Skeletal muscle cell (primary cell): ENCODE measurements around the gene LTBP2.

Experiments used
- DNase-seq: peaks from one replicate; pipeline ENCODE4 v3.0.0-alpha.2; 2010; ENCODE audit warnings: low read depth
- H3K4me3 ChIP-seq: 2 replicates; pipeline ENCODE4 v1.5.1; 2011; ENCODE audit warnings: low read depth, mild to moderate bottlenecking, control low read depth, low read length, moderate library complexity

The LTBP2 gene

DNA sequence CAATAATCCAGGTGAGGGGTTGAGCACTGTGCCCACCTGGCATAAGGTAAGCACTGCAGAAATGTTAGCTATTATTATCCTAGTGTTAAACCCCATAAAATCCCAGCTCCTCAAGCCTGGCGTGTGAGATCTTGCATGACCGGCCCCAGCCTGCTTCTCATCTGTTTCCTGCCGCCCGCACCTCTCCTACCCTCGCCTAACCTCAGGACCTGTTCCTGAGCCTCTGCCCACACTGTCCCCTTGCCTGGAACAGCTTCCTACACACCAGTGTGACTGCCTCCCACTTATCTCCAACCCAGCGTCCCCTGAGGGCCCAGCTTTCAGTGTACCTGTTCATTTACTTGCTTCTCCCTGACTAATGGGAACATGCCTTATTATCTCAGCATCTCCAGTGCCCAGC is 93.8 kb downstream of the LTBP2 start:
- no peak overlapping the region for H3K4me3 ChIP-seq
- DNase-seq, result no peak

DNA sequence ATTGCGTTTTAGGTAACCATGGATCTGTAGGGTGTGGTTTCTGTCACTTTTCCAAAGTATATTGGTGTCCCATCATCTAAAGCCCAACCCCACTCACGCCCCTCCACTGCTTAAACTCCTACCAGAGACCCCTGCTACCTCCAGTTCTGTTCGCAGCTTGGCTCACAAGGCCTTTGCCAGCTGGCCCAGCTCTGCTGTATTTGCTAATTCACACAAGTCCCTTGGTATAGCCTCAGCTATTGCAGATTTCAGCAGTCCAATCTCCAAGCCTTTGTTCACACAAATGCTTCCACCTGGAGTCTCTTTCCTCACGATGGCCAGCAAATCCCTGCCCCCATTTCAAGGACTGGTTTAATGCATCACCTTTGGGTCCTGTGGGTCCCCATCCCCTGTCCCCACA is 94.3 kb downstream of the LTBP2 start:
- DNase-seq, result no peak

DNA sequence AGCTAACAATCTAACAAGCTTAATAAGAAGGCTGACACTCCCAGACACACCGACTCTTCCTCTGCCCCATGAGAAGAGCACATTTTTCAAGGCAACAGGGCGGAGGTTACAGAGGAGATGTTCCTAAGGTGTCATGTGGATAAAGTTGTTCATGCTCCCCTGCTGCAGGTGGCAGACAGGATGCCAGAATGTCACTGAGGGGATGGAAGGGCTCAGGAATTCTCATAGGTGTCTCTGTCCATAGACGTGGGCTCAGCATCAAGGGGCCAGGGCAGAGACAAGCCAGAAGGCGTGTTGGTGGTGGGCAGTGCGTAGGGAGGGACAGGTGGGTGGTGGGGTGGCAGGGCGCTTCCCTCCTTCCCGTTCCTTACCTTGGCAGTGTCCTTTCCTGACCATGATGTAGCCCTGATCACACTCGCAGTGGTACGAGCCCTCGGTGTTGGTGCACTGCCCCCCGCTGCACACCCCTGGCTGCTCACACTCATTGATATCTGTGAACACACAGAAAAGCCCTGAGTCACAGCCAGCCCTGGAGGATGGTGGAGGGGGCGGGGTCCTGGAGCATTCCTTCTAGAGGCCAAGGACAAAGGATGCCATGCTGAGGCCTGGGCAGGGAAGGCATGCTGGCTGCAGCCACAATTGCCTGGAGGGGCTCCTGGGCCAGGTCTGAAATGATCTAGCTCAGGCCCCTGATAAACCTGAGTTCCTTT is 95.4 kb downstream of the LTBP2 start:
- no peak for DNase-seq
- no peak overlapping the region for H3K4me3 ChIP-seq

More for the DNA sequence above, 94.3 kb downstream of the LTBP2 start:
- no peak overlapping the region for H3K4me3 ChIP-seq

DNA sequence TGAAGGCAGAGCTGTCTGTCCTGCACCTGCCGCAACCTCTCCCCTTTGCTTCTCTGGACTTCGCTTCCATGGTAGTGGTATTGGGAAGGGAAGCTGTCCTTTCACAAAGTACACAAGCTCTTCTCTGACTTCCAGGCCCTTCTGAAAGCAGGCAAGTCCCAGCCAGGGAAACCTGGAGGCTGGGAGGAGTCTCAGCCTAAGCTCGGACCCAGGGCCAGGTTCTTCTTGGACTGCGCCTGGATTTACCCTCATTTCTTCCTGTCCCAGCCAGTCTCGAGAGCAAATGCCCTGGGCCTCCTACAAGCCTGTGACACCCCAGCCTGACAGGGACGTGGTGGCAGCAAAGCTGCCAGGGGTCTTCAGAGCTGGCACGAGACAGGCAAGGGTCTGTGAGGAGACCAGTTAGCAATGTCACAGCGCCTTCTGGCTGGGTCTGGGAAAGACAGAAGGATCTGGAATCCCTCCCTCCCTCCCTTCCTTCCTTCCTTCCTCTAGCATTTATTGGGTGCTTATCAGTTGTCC is 96.1 kb downstream of the LTBP2 start:
- no peak for DNase-seq
- H3K4me3 ChIP-seq, result no peak overlapping the region

GRCh38 chr14:74514471-74514941 is 97.5 kb downstream of the LTBP2 start:
- peak; percentile 61 for DNase-seq
- peak overlapping the region; percentile 13 for H3K4me3 ChIP-seq

- no peak overlapping the region for H3K4me3 ChIP-seq
- DNase-seq, result no peak
Observed at GRCh38 chr14:74511966-74512830, 99.8 kb downstream of the LTBP2 start.

GRCh38 chr14:74510959-74511409 is 101.1 kb downstream of the LTBP2 start:
- peak; percentile 65 for DNase-seq
- no peak overlapping the region for H3K4me3 ChIP-seq

GRCh38 chr14:74510223-74510931 is 101.7 kb downstream of the LTBP2 start:
- H3K4me3 ChIP-seq, result no peak overlapping the region
- peak; percentile 56 for DNase-seq

DNA sequence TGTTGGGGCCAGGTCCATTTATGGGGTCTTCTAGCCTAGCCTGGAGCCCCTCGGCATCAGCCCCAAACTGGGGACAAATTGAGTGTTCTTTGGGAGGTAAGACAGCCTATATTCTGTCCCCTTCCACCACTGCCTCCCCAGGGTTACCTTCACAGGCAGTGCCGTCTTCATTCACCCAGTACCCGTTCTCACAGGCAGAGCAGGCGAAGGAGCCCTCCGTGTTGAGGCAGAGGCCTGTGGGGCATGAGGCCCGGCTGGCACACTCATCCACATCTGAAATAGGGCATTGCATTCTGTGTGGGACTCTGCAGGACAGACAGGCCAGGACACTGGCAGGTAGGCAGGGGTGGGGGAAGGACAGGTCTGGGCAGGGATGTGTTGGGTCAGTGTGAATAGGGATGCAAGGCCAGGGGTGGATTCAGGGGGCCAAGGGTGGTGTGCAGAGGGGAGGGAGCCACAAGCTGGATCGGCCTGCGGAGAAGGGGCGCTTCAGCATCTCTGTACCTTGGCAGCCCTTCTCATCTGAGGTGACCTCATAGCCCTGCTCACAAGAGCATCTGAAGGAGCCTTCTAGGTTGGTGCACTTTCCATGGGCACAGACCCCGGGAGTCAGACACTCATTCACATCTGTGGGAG is 102.3 kb downstream of the LTBP2 start:
- no peak overlapping the region for H3K4me3 ChIP-seq
- DNase-seq, result no peak

- no peak for DNase-seq
- no peak overlapping the region for H3K4me3 ChIP-seq
Observed at GRCh38 chr14:74508844-74509428, 103.1 kb downstream of the LTBP2 start.

DNA sequence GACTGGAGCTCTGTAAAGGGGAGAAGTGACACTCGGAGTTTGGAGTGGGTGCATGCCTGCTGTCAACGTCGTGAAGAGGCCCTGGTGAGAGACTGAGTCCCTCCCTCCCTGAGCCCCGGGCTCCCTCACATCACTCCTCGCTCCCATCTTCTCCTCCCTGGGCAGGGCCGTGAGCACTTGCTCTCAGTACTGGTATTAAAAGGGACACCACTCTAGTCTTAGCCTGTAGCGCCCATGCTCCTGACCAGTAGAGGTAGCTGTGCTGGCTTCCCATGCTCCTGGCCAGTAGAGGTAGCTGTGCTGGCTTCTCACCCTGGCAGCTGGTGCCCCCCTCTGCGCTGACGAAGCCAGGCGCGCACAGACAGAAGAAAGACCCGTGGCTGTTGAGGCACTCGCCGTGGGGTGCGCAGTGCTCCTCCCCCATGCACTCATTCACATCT is 103.7 kb downstream of the LTBP2 start:
- DNase-seq, result no peak
- H3K4me3 ChIP-seq, result no peak overlapping the region

DNA sequence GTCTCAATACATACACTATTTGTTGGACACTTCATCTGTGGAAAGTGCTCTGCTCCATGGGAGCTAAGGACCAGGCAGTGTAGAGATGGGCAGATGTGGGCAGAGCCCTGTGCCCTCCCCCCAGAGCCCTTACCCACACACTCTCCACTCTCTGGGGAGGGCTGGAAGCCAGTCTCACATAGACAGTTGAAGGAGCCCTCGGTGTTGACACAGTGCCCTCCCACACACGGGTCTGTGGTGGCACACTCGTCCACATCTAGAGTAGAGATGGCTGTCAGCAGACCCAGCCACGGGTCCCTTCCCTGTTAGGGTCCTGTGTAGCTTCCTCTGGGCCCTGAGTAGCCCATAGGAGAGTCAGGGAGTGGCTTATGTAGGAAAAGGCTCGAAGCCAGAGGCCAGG is 104.2 kb downstream of the LTBP2 start:
- no peak overlapping the region for H3K4me3 ChIP-seq
- DNase-seq, result no peak

GRCh38 chr14:74507085-74507484 is 105.0 kb downstream of the LTBP2 start:
- no peak overlapping the region for H3K4me3 ChIP-seq
- DNase-seq, result no peak

DNA sequence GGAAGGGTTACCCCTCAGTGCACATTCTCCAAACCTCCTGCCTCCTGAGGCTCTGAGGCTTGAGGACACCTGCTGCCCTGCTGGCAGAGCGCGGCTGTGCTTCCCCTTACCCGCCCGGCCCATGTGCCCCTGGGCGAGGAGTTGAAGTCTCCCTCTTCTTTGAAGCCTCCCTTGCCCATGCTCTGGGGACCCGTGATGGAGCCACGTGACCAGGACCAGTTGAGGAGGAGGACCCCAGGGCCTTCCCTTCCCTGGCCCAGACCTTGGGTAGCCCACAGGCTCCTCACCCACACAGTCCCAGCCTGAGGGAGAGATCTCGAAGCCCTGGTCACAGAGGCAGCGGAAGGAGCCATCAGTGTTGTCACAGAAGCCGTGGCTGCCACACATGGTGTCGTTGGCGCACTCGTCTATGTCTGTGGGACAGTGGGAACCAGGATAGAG is 105.6 kb downstream of the LTBP2 start:
- DNase-seq, result no peak
- H3K4me3 ChIP-seq, result no peak overlapping the region

- no peak for DNase-seq
- H3K4me3 ChIP-seq, result no peak overlapping the region
Observed at GRCh38 chr14:74505831-74506230, 106.2 kb downstream of the LTBP2 start.

DNA sequence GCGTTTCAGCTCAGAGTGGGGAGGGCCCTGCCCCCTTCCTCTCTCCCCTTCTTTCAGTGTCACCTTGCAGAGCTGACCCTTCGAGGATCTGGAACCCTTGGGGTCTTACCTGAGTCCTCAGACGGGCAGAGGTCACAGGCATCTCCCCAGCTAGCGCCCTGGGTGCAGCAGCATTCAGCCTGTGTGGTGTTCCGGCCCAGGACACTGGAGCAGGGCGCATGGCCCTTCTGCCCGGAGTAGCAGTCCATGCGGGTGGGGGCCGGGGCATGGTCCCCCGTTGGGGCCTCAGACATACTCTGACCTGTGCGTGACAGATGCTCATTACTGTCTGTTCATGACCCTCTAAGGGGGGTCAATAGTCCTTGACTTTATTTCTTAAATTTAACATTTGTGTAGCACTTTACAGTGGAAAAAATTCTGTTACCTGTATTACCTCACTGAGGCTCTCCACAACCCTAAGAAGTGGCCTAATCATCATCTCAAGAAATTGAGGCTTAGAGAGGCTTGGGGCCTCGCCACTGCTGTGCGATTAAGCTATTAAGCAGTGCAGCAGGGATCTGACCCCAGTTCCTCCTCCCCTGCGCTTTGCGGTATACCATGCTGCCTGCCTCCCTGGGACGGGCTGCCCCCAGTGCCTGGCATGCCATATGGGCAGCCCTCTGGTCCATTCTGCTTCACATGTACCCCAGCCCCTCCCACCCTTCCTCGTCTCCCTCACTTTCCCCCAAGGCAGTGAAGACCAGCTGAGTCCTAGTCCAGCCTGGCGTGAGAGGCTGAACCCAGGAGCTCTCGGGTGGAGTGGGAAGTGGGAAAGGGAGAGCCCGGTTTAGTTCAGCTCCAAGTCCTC is 106.9 kb downstream of the LTBP2 start:
- no peak for DNase-seq
- no peak overlapping the region for H3K4me3 ChIP-seq

GRCh38 chr14:74504412-74504811 is 107.6 kb downstream of the LTBP2 start:
- H3K4me3 ChIP-seq, result no peak overlapping the region
- no peak for DNase-seq

DNA sequence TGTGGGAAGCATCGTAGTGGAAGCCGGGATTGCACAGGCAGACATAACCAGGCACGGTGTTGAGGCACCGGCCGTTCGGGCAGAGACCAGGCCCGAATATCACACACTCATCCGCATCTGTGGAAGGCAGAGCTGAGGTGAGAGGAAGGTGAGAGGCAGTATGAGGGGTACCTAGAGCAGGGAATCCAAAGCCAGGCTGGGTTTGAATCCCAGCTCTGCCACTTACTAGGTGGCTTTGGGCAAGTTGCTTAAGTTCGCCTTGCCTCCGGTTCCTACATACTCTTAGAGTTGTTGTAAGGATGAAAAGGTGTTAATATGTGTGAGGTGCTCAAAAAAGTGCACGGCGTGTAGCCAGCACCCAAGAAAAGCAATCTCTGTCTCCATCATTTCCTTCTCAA is 108.1 kb downstream of the LTBP2 start:
- no peak overlapping the region for H3K4me3 ChIP-seq
- DNase-seq, result no peak
